Testis (tissue), 3 donors: Measurements from ENCODE around the gene KLB. TPM values are rescaled to one million over a fixed set of nuclear protein-coding genes. Genes with fewer than 3 reads are reported as not detected.

Experiments
- DNase-seq: peaks from one replicate; pipeline ENCODE4 v3.0.0-alpha.2; 2019
- H3K27ac ChIP-seq, 2 donors: fragments of 200-600 bp; sonication (generic); one replicate each; pipeline ENCODE4 v1.5.1; 2019
- H3K27me3 ChIP-seq: fragments of 200-600 bp; sonication (generic); one replicate; pipeline ENCODE4 v1.5.1; 2019
- H3K36me3 ChIP-seq: fragments of 200-600 bp; sonication (generic); one replicate; pipeline ENCODE4 v1.5.1; 2017; ENCODE audit warnings: low read depth; ENCODE audit errors: missing control alignments
- H3K4me1 ChIP-seq: fragments of 200-600 bp; sonication (generic); one replicate; pipeline ENCODE4 v1.5.1; 2019
- H3K4me3 ChIP-seq, 2 donors: fragments of 200-600 bp; sonication (generic); one replicate each; pipeline ENCODE4 v1.5.1; 2017 to 2019
- H3K9me3 ChIP-seq: fragments of 200-600 bp; sonication (generic); one replicate; pipeline ENCODE4 v1.5.1; 2017
- CTCF ChIP-seq, 3 experiments: fragments of 450-650 bp in 2 of 3; fragments of 200-600 bp in 1 of 3; sonication (generic) in 1 of 3; IDR thresholded peaks; one replicate each; pipeline ENCODE4 v1.5.1; 2016 to 2019; ENCODE audit warnings: antibody characterized with exemption in 3 of 3, mild to moderate bottlenecking in 2 of 3, moderate library complexity in 1 of 3
- POLR2A ChIP-seq: fragments of 450-650 bp; IDR thresholded peaks from one replicate; pipeline ENCODE4 v1.6.1; 2017; ENCODE audit warnings: antibody characterized with exemption, mild to moderate bottlenecking, moderate library complexity
- WGBS, 2 donors: methylation state at CpG; one replicate each; pipeline ENCODE4 v1.1.5; 2018; 5-methylcytosine and 5-hydroxymethylcytosine counted together
- intact Hi-C: fragments of 100-400 bp; cut with DNase I; formaldehyde crosslinking; loops from one replicate; pipeline ENCODE4 v1.15.1; 2023; ENCODE audit warnings: low total_unique reads
- microRNA-seq, 2 donors: library from miRNA; unstranded; fragments of <30 nt; microRNA quantifications; one replicate each; pipeline ENCODE4, GENCODE V29; 2016; ENCODE audit warnings: borderline number of aligned reads in 2 of 2, borderline replicate concordance in 1 of 2
- polyA plus RNA-seq: library from polyadenylated mRNA; stranded (reverse); fragments of 350-450 nt; fragmentation: Illumina TruSeq; extraction: RNeasy Lipid Tissue Mini Kit (QIAGEN cat#74804); gene quantifications from one replicate; pipeline ENCODE4 v1.2.3, GENCODE V29; 2014; ENCODE audit warnings: low read depth, low replicate concordance; ENCODE audit not compliant: insufficient read depth
- small RNA-seq, 2 donors: library from RNA; depleted of rRNA; stranded (forward); fragments of <200 nt; gene quantifications; one replicate each; pipeline ENCODE3, GENCODE V24; 2016
- total RNA-seq, 2 donors: library from RNA; depleted of rRNA; stranded (reverse); fragments of >200 nt; gene quantifications; one replicate each; pipeline ENCODE4 v1.2.3, GENCODE V29; 2016

The KLB gene
- total and polyA plus RNA-seq, 3 donors from 2014 or later = 1.1 to 6.6 (median 1.4) TPM

- intact Hi-C loops = no loop called here
- WGBS, 2 donors = 91 to 93% methylated on average over 1 of the region's 1 CpG
- Histone ChIP-seq H3K9me3 (no peaks in the 10 kb centered on the region), H3K27ac (no peak overlapping the region), H3K36me3 (no peaks in the 10 kb centered on the region), H3K4me3 (no peak overlapping the region), H3K4me1 (no peaks in the 10 kb centered on the region), H3K27me3 (no peaks in the 10 kb centered on the region)
- DNase-seq = no peak
- TF ChIP-seq CTCF (IDR thresholded peaks at IDR 0.05) (no peak), POLR2A (no peak)
These were observed 87.6 kb downstream of the KLB start for GRCh38 chr4:39494354-39494753.

- TF ChIP-seq POLR2A = no peak
- no peak for TF ChIP-seq CTCF (IDR thresholded peaks at IDR 0.05)
- DNase-seq = no peak
- H3K4me3 ChIP-seq = no peak overlapping the region
- no peaks in the 10 kb centered on the region for H3K27me3 ChIP-seq
- no peak overlapping the region for H3K27ac ChIP-seq
- no peaks in the 10 kb centered on the region for H3K4me1 ChIP-seq
- intact Hi-C loops = no loop called here
- no peaks in the 10 kb centered on the region for H3K36me3 ChIP-seq
- WGBS, 2 donors = 75 to 77% methylated on average over 4 of the region's 4 CpGs
- H3K9me3 ChIP-seq = no peaks in the 10 kb centered on the region
These were observed 88.9 kb downstream of the KLB start for GRCh38 chr4:39495446-39496213.

GRCh38 chr4:39497909-39498726 is 91.4 kb downstream of the KLB start:
- TF ChIP-seq POLR2A = no peak
- no peak for TF ChIP-seq CTCF (IDR thresholded peaks at IDR 0.05)
- DNase-seq = no peak
- intact Hi-C loops = no loop called here
- no peak overlapping the region for H3K27ac ChIP-seq
- no peak overlapping the region for H3K4me3 ChIP-seq
- no peaks in the 10 kb centered on the region for H3K36me3 ChIP-seq
- H3K4me1 ChIP-seq = no peaks in the 10 kb centered on the region
- 83% methylated on average over 1 of the region's 1 CpG for WGBS, 2 donors
- H3K9me3 ChIP-seq = no peaks in the 10 kb centered on the region
- no peaks in the 10 kb centered on the region for H3K27me3 ChIP-seq

- Histone ChIP-seq H3K9me3 (no peaks in the 10 kb centered on the region), H3K4me3 (no peak overlapping the region), H3K27ac (no peak overlapping the region), H3K4me1 (no peaks in the 10 kb centered on the region), H3K36me3 (no peaks in the 10 kb centered on the region), H3K27me3 (no peaks in the 10 kb centered on the region)
- DNase-seq = no peak
- TF ChIP-seq POLR2A (no peak), CTCF (IDR thresholded peaks at IDR 0.05) (no peak)
- intact Hi-C loops = no loop called here
These were observed 91.9 kb downstream of the KLB start for GRCh38 chr4:39498727-39499020.

Small RNA genes within 50 kb of the gene (microRNA-seq; reads per million reads assigned to microRNA genes)
- 0 reads per million in 2 donors for gene MIR5591

Small RNA genes within 50 kb of the gene (small RNA-seq; reads per million reads assigned to genes)
- gene MIR5591 (0 reads per million in 2 donors), gene RF00019 (0 reads per million in 2 donors), gene RNU6-887P (0 reads per million in 2 donors)

Other genes starting within 250 kb of the KLB start
- 10 to 100 TPM; 49.3 to 56.5 TPM for gene WDR19, start 224.4 kb upstream of the KLB start, total RNA-seq
- 44.6 TPM for gene WDR19, start 224.4 kb upstream of the KLB start, polyA plus RNA-seq
- 10 to 100 TPM; 29.5 to 34.9 TPM for gene RFC1, start 40.6 kb upstream of the KLB start, total RNA-seq
- gene RFC1, start 40.6 kb upstream of the KLB start, polyA plus RNA-seq = 26.9 TPM
- gene RPL9, start 52.0 kb downstream of the KLB start, total RNA-seq = 1,000 to 10,000 TPM in 1 of 2 donors, 100 to 1,000 TPM in 1; 755 to 1,313 TPM
- 1,315 TPM for gene RPL9, start 52.0 kb downstream of the KLB start, polyA plus RNA-seq
- 10 to 100 TPM; 24.0 to 31.1 TPM for gene LIAS, start 52.1 kb downstream of the KLB start, total RNA-seq
- gene LIAS, start 52.1 kb downstream of the KLB start, polyA plus RNA-seq = 59.0 TPM
- 10 to 100 TPM; 11.3 to 21.4 TPM for gene UGDH, start 120.5 kb downstream of the KLB start, total RNA-seq
- 8.1 TPM for gene UGDH, start 120.5 kb downstream of the KLB start, polyA plus RNA-seq
- 10 to 100 TPM; 20.4 to 32.0 TPM for gene SMIM14, start 231.9 kb downstream of the KLB start, total RNA-seq
- gene SMIM14, start 231.9 kb downstream of the KLB start, polyA plus RNA-seq = 73.8 TPM